ACHN (cell line): ENCODE measurements around the gene SEMA6A.

Experiments
- DNase-seq: peaks from one replicate; pipeline ENCODE4 v3.0.0-alpha.2; 2015
- in situ Hi-C: cut with HindIII; loops from 2 replicates; pipeline ENCODE4 v1.10.0; 2017; ENCODE audit warnings: low sequenced_read_pairs, low pct_ligation_motif_present, low pct_unique_long_range_greater_than_20kb

SEMA6A gene

DNA sequence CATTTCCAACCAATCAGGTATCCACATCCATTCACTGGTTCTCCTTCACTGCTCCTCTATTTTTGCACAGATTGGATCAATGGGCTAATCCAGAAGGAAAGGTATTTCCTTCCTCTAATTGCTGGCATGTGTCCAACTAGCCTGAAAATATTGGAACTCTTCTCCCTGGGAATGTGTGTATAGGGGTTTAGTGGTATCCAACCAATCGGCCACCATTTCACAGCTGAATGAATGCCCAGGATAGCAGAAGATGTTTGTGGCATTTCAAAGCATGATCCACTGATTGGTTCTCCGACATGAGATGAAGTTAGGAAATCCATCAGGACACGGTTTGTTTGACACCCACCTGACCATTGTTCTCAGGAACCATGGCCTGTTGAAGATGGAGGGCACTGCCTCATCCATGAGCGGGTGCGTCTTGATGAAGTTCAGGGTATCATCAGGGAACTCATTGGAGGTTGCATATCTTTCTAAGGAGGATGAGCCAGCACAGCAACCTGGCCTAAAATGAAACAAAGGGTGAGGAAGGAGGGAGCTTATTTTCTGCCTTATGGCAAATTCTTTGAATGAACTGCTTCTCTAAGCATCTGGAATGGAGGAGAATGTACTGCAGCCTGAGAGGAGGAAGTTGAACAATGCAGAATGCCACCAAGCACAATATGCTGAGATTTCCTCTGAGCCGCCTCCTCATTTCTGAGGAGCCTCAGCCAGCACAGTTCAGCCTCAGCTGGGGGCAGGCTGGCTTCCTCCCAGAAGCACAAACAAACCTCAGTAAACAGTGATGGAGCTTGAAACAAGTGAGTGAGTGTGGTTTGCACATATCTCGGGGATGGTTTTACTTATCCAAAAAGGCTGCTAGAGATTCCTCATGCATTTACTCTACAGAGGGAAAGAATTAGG, 94.6 kb downstream of the SEMA6A start:
- DNase-seq: no peak
- in situ Hi-C loops: no loop called here

DNA sequence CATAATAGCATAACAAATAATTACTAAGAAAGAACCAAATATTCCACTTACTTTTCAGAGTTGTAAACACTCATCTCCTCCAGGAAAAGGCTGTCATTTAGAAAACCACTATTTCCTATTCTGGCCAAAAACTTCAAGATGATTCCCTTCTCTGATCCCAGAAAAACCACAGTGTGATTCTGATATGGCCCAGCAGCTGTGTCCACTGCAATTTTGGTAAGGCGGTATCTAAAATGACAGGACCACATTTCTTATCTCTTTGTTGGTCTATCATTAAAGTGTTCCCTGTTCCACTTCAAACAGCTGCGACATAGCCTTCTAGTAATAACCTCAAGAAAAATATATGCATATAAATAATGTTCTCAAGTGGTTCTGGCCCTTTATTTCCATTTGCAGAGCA, 96.1 kb downstream of the SEMA6A start:
- in situ Hi-C loops: no loop called here
- DNase-seq: no peak

DNA sequence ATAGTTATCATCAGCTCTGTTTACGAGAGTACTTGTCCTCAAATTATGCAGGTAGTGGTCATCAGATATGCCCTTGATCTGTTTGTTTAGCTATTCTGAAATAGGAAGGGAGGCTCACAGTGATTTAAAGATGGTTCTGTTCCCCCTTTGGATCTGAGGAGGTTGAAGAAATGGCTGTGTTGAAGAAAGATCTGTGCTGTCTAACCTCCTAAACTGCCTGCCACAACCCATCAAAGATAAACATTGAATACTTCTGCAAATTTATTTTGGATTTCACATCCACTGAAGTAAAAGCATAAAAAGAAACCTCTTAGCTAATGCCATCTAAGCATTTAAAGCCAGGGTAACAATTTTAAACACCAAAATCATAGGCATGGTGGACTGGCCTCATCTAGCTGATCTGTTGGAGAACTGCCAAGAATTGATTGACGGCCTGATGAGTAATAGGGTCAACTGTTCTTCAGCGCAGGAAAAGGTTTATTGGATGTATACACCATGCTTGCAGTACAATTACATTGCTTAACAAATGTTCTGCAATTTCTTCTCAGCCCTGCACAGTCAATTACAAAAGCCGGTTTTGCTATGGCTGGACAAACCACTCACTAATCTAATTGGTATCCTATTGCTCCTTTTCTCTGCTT, 97.6 kb downstream of the SEMA6A start:
- in situ Hi-C loops: no loop called here
- no peak for DNase-seq

DNA sequence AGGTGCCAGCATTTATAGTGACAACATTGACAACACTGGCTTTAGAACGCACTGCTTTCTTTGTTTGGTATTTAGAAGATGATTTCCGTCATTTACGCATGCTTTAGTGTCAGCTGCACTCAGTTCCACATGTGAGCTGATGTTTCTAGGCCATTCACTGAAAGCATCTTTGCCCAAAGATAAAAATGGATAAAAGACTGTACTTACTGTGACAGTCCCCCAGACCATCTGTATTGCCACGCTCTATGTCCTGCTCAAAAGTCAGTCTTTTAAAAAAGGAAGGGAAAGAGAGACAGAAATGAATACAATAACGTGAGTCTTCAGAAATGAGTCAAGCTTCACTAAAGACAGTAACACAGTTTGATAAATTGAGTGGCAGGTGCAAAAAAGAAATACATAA, 99.3 kb downstream of the SEMA6A start:
- in situ Hi-C loops: no loop called here
- DNase-seq: no peak

DNA sequence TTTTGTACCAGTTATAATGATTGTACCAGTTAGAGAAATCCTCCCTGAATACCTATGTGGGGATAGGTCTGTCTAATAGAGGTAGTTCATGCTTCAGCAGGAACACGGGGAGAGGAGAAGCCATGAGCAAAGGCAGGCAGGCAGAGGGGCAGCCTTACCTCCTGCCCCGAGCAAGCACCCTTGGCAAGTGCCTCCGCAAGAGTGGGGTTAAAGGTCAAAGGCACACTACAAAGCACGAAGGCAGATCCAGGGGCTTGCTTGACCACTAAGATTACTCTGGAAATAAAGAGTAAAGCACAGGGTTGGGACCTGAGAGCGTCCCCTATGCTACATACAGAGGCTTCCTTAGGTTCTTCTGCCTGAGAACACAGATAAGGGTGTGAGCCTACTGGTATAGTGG, 100.9 kb downstream of the SEMA6A start:
- DNase-seq: no peak
- in situ Hi-C loops: no loop called here

DNA sequence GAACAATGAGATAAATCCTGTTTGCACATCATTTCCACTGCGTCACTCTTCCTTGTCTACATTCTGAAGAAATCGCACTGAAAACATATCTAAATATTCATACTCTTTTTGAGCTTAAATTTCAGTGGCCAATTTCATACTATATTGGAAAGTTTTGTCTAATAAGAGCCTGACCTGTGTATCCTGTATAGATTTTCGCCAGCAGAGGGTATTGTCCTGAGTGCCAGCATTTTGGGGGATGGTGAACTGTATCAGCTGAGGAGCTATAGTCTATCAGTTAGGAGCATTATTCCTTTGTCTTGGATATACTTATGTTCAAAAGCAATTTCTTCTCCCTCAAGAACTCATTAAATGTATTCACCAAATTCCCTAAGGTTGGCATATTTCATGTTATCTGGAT, 102.3 kb downstream of the SEMA6A start:
- no peak for DNase-seq
- in situ Hi-C loops: no loop called here

DNA sequence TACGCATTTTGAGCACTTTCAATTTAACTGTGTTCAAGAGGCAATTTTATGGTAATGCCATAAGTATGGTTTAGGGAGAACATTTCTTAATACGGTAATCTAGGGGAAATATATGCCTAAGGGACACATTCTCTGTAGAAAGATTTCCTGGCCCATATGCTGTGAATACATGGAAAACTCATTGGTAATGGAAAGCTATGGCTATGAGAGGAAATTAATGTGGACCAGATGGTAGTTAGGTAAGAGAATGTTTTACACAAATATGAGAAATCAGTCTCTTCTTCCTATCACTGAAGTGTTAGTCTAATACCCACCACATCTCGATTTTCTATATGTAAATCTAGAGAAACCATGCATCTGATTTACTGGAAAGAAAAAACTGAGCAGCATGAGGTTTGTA, 105.0 kb downstream of the SEMA6A start:
- in situ Hi-C loops: no loop called here
- DNase-seq: no peak

DNA sequence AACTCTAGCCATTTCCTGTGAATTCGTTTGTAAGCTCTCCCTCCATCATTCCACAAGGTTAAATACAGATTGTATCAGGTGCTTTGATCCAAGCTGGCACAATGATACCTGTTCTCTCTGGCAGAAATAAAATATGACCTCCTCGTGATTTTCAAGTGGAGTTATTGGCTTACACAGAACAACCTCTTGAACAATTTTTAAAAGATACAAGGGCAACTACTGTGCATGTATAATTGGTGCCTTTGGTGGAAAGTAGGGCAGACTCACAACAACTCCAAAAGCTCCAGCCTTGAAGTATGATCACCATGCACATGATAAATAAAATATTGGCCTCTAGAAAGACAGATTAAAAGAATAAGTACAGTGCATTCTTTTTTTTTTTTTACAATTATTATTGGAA, 106.0 kb downstream of the SEMA6A start:
- in situ Hi-C loops: no loop called here
- no peak for DNase-seq

DNA sequence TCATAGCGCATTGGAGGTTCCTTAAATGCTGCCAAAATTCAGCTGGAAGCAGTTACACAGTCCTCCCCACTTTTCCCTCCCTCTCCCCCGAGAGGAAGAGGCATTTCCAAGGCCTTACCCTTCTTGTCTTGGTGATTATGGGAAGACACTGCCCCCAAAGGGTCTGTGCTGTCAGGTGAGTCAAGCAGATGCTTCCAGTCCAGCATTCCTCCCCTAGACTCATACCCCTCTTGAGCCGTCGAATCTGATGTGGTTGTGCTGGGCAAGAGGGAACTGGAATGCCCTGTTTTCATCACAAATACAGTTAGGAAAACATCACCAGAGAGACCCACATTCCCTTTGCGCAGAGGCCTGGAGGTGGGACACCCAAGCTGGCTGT, 107.2 kb downstream of the SEMA6A start:
- in situ Hi-C loops: no loop called here
- DNase-seq: no peak

DNA sequence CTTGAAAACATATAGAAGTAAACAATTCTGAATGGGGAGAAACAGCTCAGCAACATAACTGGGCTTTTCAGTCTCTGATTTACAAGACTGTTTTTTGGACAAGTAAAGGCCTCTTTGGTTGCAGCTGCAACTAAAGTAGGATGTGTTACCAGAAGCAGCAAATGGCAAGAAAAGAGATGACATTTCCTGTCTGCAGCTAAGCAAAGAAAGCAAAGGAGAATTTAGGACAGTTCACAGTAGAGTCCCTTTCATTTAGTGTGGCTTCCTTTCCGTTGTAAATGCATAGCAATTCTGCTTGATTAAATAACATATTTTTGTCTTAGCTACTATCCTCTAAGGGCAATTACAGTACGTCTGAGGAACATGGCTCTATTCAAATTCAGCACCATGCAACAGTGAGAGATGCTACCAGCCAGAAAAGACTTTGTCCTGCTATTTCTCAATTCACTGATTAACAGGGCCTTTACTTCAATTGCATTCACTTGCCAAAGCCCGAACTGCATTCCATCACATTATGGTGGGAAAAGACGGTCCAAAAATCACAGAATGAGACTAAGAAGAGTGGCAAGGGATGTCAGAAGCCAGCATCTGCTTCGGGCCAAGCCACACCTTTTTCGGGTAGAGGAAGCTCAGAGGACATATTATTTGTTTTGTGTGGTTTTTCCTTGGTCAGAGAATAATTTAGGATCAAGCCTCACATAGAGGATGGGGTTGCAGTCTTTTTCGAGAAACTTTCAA, 107.7 kb downstream of the SEMA6A start:
- in situ Hi-C loops: no loop called here
- no peak for DNase-seq

DNA sequence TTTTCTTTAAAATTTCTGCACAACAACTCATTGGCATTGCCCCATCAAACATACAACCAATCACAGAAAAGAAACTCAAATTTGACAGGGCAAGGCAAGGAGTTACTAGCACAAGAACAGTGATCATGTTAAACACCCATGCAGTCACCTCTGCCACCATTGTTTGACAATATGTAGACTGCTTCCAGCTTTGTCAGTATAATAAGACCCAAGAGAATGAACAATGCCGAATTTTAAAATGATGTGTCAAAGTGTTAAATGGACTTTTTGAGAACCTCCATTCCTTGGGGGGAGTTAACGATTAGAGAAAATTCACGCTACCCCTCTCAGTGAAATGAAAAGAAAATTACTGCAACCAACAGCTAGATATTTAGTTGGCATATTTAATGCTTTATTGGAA, 109.2 kb downstream of the SEMA6A start:
- in situ Hi-C loops: no loop called here
- no peak for DNase-seq

DNA sequence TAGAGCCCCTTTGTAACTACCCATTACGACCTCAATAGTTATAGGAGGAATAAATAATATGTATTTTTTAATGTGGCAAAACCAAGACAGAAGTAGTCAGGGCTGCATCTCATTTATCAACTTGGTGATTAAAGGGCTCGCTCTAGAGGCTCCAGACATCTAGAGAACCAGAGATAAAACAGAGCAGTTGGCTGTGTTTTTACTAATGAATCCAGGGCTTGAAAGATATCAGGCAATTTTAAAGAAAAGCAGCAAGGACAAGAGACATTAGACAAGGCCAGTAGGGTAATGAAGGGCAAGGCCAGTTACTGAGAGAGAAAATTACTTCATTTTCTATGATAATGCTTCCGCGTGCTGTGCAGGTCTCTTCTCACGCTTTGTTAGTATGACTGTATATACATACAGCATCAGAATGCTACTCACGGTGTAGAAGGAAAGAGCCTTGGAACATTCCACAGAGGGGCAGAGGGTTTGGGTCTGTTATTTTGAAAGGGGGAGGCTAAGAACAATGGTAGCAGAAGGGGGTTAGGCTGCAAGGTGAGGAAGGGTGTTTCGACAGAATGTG, 110.4 kb downstream of the SEMA6A start:
- DNase-seq: no peak
- in situ Hi-C loops: no loop called here

DNA sequence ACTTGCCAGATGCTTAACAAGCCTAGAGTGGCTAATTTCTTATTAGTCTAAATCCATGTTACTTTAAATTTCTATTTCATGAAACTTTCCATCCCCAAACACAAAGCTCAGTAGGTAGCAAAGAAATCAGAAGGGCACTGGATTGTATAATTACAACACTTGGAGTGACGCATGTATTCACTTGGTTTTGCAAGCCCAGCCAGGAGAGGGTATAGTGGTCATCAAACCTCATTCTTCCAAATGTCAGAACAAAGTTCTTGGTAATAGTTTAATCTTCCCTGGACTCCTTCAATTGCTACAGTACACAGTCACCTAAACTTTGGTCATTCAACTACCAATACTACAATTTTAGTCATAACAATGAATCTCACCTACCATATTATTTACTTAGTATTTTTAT, 112.1 kb downstream of the SEMA6A start:
- no peak for DNase-seq
- in situ Hi-C loops: no loop called here

DNA sequence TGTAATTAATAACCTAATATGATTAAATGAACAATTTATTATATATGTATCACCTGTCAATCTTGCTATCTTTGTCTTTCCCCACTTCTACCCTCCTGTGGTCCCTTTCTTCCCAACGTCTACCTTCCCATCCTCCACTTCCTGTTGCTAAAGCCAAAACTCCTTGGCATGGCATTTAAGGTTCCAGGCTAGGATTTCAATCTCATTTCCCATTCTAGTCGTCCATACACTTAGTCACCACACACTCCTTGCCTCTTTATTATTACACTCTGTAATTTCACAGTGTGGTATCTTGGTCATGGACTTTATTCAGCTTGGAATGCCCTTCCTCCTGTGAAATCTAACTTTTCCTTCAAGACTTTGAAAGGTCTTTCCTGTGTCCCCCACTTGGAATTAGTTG, 115.3 kb downstream of the SEMA6A start:
- DNase-seq: no peak
- in situ Hi-C loops: no loop called here

DNA sequence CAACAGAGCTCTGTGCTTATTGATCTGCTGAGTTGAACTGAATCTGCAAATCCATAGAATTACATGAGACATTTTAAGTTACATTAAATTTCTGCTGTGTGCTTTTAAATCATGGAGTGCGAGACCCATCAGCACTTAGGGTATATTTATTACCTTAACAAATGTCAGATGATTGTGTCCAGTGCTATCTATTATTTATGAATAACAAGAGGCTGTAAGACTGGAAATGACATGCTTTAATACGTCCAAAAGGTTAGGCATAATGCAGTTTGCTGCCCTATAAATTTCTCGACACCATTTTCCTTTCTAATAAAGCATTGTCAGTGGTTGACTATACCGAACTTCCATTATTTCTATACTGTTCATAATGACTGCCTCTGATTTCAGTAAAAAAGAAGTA, 117.6 kb downstream of the SEMA6A start:
- no peak for DNase-seq
- in situ Hi-C loops: no loop called here

DNA sequence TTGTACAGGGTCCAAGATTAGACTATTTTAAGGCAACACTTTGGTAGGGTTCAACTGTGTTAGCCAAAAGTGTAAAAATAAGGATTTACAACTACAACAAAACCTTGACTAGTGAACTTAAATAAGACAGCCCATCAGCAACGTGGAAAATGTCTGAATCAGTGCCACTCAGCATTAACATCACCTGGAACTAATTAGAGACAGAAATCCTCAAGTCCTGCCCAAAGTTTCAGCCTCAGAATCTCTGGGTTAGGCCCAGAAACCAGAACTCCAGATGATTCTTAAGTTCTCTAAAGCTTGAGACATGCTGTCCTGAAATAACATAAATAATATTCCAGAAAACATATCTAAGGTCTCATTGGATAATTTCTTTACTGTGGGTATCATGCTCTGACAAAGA, 118.6 kb downstream of the SEMA6A start:
- no peak for DNase-seq
- in situ Hi-C loops: no loop called here

DNA sequence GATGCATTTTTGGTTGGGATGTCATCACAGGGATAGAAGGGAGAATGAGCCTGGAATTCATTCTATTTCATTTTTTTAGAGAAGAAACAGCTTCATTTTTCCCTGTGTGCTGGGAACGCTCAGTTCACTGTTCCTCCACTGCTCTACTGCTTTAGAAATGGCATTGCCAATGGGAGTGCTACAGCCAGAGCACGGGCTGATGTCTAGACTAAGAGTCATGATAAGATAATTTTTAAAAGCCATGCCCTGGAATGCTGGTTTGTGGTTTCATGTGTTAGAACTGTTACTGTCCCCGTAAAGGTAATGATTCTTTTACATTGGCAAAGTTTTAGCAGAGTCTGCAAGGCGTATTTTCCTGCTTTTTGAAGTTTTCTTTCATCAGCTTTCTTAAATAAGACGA, 119.6 kb downstream of the SEMA6A start:
- in situ Hi-C loops: no loop called here
- peak; percentile 82 for DNase-seq

DNA sequence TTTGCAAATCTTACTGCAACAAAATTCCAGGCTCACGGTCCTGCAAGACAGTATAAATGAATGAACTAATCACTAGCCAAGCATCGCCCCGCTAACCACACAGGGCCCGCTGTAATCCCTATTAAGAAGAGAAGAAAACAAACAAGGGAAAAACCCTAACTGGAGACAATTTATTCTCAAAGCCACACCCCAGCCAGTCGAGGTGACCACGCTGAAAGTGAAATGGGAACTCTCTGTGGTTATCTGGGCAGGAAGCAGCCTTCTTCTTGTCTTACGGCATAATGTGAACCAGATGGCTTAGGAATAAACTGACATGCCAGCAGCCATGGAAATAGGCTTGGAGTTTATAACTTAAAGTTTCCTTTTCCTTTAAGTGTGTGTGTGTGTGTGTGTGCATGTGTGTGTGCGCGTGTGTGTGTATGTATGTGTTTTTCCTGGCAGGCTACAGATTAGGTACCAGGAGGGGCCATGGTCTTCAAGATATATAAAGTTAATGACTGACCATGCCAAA, 120.2 kb downstream of the SEMA6A start:
- in situ Hi-C loops: no loop called here
- peak; percentile 39 for DNase-seq

DNA sequence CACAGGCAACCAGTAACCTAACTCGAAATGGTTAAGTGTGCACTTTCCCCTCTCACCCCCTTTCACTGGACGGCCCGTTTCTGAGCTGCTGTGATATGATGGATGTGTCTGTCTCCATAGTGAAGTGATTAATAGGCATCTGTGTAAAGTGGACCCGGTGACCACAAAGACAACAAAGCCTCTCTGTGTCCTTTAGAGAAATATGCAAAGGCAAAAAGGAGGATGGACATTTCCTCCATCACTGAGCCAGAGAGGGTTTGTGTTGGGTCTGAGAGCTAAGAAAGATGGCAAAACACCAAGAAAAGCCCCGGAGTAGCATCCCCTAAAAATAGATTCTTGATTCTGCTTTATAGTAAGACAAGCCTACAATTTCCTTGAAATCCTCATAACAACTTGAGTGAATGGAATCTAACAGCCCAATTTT, 120.6 kb downstream of the SEMA6A start:
- in situ Hi-C loops: no loop called here
- DNase-seq: no peak
